HepG2 (cell line): ENCODE data around the gene HOXA9. TPM values are rescaled to one million over a fixed set of nuclear protein-coding genes. Genes with fewer than 3 reads are reported as not detected.
A peak's percentile ranks its signal among the peaks of the same experiment; 100 is the strongest.

Source experiments
- ARID5B ChIP-seq: IDR thresholded peaks from 2 replicates; pipeline ENCODE4 v1.4.0; 2020; ENCODE audit warnings: mild to moderate bottlenecking, missing genetic modification reagents
- ATF1 ChIP-seq: IDR thresholded peaks from 2 replicates; pipeline ENCODE4 v1.6.1; 2016; ENCODE audit warnings: mild to moderate bottlenecking, control low read depth
- CBFB ChIP-seq: sonication (generic); formaldehyde crosslinking; IDR thresholded peaks from 2 replicates; pipeline ENCODE4 v1.4.0; 2020; ENCODE audit warnings: missing genetic modification reagents
- EHMT2 ChIP-seq: fragments of 200-600 bp; sonication (generic); IDR thresholded peaks from 2 replicates; pipeline ENCODE4 v1.7.0; 2017; ENCODE audit warnings: antibody characterized with exemption, low read depth, low read length, borderline replicate concordance
- FOXA3 ChIP-seq: IDR thresholded peaks from 2 replicates; pipeline ENCODE4 v1.6.1; 2016; ENCODE audit warnings: missing genetic modification reagents, missing compliant biosample characterization
- FOXO1 ChIP-seq: sonication (generic); formaldehyde crosslinking; IDR thresholded peaks from 2 replicates; pipeline ENCODE4 v1.4.0; 2020; ENCODE audit warnings: missing genetic modification reagents
- HIVEP1 ChIP-seq: sonication (generic); formaldehyde crosslinking; IDR thresholded peaks from 2 replicates; pipeline ENCODE4 v1.4.0; 2020; ENCODE audit warnings: mild to moderate bottlenecking, missing genetic modification reagents
- ISL2 ChIP-seq: sonication (generic); formaldehyde crosslinking; IDR thresholded peaks from 2 replicates; pipeline ENCODE4 v1.5.0; 2020; ENCODE audit warnings: missing genetic modification reagents
- MED1 ChIP-seq: sonication (generic); formaldehyde crosslinking; IDR thresholded peaks from 2 replicates; pipeline ENCODE4 v1.4.0; 2020; ENCODE audit warnings: missing genetic modification reagents
- NR2C2 ChIP-seq: sonication (generic); formaldehyde crosslinking; IDR thresholded peaks from 2 replicates; pipeline ENCODE4 v1.4.0; 2020; ENCODE audit warnings: missing genetic modification reagents, mild to moderate bottlenecking, moderate library complexity, borderline replicate concordance
- PHF20 ChIP-seq: sonication (generic); formaldehyde crosslinking; IDR thresholded peaks from 2 replicates; pipeline ENCODE4 v1.5.0; 2020; ENCODE audit warnings: mild to moderate bottlenecking, missing genetic modification reagents
- ZNF484 ChIP-seq: sonication (generic); formaldehyde crosslinking; IDR thresholded peaks from 2 replicates; pipeline ENCODE4 v1.5.1; 2020; ENCODE audit warnings: mild to moderate bottlenecking, low read depth, missing genetic modification reagents, borderline replicate concordance
- ZNF615 ChIP-seq: sonication (generic); formaldehyde crosslinking; IDR thresholded peaks from 2 replicates; pipeline ENCODE4 v1.5.0; 2020; ENCODE audit warnings: mild to moderate bottlenecking, missing genetic modification reagents, borderline replicate concordance
- ZNF775 ChIP-seq: sonication (generic); formaldehyde crosslinking; IDR thresholded peaks from 2 replicates; pipeline ENCODE4 v1.4.0; 2020; ENCODE audit warnings: missing genetic modification reagents, mild to moderate bottlenecking, moderate library complexity, borderline replicate concordance
- polyA plus RNA-seq, 8 experiments: library from polyadenylated mRNA; depleted of rRNA in 3 of 8; stranded (reverse) in 7 of 8; unstranded in 1 of 8; fragments of >200 nt; fragmentation: Illumina TruSeq in 4 of 8; extraction: Trizol in 4 of 8; gene quantifications; 2 replicates each; pipeline versions ENCODE4 v1.2.1 to v1.2.3, GENCODE V29; 2011 to 2016; ENCODE audit warnings: low read depth in 4 of 8, missing spikeins in 1 of 8, mixed read lengths in 1 of 8; ENCODE audit not compliant: insufficient read depth in 1 of 8
- total RNA-seq, 5 experiments: library from RNA; depleted of rRNA; stranded (reverse); fragments of >200 nt; fragmentation: Illumina TruSeq; extraction: Trizol; gene quantifications; 2 replicates each; pipeline ENCODE4 v1.2.3, GENCODE V29; 2016; ENCODE audit warnings: low read depth in 1 of 5
- TF ChIP-seq, protein P1 (sequence below): sonication (generic); formaldehyde crosslinking; IDR thresholded peaks from 2 replicates; pipeline ENCODE4 v1.4.0; 2020; ENCODE audit warnings: low read depth, mild to moderate bottlenecking, missing genetic modification reagents
- TF ChIP-seq, protein P2 (sequence below): sonication (generic); formaldehyde crosslinking; IDR thresholded peaks from 2 replicates; pipeline ENCODE4 v1.5.1; 2020; ENCODE audit warnings: missing genetic modification reagents, mild to moderate bottlenecking, borderline replicate concordance
- TF ChIP-seq, protein P3 (sequence below): sonication (generic); formaldehyde crosslinking; IDR thresholded peaks from 2 replicates; pipeline ENCODE4 v1.5.0; 2020; ENCODE audit warnings: mild to moderate bottlenecking, missing genetic modification reagents, borderline replicate concordance

The HOXA9 gene
- total and polyA plus RNA-seq, 2 of the 13 experiments (the other 11 are each of a cell fraction or from before 2014, with no cell fraction given), result not detected

DNA sequence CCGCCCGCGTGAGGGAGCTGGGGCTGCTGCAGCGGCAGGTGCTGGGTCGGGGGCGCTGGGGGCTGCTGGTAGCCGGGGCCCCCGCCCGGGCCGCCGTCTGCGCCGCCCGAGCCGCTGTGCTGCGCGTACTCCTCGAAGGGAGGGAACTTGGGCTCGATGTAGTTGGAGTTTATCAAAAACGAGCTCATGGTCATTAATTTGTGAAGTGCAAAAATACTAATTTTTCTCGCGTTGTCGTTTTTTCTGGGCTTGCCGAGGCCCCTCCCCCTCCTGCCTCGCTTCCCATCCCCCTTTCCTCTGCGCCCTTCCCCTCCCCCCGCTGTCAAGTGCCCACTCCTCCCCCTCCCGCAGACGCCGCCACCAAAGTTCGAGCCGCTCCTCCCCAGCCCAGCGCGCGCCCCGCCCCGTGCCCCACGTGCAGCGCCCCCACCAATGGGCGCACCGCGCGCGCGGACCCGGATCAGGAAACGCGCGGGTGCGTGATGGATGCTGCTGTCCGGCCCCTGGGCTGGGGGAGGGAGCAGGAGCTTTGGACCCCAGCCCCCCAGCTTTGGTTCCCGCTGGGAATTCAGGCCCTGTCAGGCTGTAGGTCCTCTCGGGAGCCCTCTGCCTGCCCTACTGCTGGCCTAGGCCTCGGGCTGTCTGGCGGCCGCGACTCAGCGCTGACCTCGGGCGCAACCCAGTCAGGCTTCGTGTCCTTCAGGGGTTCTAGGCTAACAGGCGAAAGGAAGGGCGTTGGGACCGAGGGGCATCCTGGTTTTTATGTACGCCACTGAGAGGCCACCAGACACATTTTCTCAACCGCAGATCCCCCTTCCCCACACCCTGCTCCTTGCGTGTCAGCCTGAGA lies 34.6 kb downstream of the HOXA9 start, which contains the start of gene HOXA4 (continued):
- TF ChIP-seq FOXA3 (CRISPR knock-in tag) (peak; percentile 28; the same call in 1 of the 2 replicates), ZNF615 (no peak), ARID5B (peak; percentile 59; the same call in 1 of the 2 replicates), HIVEP1 (CRISPR knock-in tag) (peak; percentile 69; the same call in 1 of the 2 replicates), FOXO1 (CRISPR knock-in tag) (peak; percentile 32; the same call in 1 of the 2 replicates), ATF1 (CRISPR knock-in tag) (no peak), ZNF484 (CRISPR knock-in tag) (no peak), CBFB (CRISPR knock-in tag) (peak; percentile 72; the same call in 1 of the 2 replicates), ZNF775 (no peak), MED1 (CRISPR knock-in tag) (no peak), PHF20 (CRISPR knock-in tag) (peak; percentile 83), NR2C2 (CRISPR knock-in tag) (peak; percentile 88), ISL2 (CRISPR knock-in tag) (no peak), EHMT2 (no peak)
- TF ChIP-seq, protein P1, sequence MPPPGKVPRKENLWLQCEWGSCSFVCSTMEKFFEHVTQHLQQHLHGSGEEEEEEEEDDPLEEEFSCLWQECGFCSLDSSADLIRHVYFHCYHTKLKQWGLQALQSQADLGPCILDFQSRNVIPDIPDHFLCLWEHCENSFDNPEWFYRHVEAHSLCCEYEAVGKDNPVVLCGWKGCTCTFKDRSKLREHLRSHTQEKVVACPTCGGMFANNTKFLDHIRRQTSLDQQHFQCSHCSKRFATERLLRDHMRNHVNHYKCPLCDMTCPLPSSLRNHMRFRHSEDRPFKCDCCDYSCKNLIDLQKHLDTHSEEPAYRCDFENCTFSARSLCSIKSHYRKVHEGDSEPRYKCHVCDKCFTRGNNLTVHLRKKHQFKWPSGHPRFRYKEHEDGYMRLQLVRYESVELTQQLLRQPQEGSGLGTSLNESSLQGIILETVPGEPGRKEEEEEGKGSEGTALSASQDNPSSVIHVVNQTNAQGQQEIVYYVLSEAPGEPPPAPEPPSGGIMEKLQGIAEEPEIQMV, result no peak
- TF ChIP-seq, protein P2, sequence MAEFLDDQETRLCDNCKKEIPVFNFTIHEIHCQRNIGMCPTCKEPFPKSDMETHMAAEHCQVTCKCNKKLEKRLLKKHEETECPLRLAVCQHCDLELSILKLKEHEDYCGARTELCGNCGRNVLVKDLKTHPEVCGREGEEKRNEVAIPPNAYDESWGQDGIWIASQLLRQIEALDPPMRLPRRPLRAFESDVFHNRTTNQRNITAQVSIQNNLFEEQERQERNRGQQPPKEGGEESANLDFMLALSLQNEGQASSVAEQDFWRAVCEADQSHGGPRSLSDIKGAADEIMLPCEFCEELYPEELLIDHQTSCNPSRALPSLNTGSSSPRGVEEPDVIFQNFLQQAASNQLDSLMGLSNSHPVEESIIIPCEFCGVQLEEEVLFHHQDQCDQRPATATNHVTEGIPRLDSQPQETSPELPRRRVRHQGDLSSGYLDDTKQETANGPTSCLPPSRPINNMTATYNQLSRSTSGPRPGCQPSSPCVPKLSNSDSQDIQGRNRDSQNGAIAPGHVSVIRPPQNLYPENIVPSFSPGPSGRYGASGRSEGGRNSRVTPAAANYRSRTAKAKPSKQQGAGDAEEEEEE (CRISPR knock-in tag), result no peak
- TF ChIP-seq, protein P3, sequence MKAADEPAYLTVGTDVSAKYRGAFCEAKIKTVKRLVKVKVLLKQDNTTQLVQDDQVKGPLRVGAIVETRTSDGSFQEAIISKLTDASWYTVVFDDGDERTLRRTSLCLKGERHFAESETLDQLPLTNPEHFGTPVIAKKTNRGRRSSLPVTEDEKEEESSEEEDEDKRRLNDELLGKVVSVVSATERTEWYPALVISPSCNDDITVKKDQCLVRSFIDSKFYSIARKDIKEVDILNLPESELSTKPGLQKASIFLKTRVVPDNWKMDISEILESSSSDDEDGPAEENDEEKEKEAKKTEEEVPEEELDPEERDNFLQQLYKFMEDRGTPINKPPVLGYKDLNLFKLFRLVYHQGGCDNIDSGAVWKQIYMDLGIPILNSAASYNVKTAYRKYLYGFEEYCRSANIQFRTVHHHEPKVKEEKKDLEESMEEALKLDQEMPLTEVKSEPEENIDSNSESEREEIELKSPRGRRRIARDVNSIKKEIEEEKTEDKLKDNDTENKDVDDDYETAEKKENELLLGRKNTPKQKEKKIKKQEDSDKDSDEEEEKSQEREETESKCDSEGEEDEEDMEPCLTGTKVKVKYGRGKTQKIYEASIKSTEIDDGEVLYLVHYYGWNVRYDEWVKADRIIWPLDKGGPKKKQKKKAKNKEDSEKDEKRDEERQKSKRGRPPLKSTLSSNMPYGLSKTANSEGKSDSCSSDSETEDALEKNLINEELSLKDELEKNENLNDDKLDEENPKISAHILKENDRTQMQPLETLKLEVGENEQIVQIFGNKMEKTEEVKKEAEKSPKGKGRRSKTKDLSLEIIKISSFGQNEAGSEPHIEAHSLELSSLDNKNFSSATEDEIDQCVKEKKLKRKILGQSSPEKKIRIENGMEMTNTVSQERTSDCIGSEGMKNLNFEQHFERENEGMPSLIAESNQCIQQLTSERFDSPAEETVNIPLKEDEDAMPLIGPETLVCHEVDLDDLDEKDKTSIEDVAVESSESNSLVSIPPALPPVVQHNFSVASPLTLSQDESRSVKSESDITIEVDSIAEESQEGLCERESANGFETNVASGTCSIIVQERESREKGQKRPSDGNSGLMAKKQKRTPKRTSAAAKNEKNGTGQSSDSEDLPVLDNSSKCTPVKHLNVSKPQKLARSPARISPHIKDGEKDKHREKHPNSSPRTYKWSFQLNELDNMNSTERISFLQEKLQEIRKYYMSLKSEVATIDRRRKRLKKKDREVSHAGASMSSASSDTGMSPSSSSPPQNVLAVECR, result peak; percentile 81; the same call in 1 of the 2 replicates
